AG09319 (cell line): ENCODE data around the gene INSIG1.

Source experiments
- DNase-seq: peaks from one replicate; pipeline ENCODE4 v3.0.0-alpha.2; 2010; ENCODE audit warnings: low read depth; ENCODE audit errors: extremely low read depth
- TF ChIP-seq, protein P1 (sequence below): IDR thresholded peaks from 2 replicates; pipeline ENCODE4 v1.5.1; 2011; ENCODE audit warnings: low read depth, mild to moderate bottlenecking, inconsistent platforms, low read length, moderate library complexity

Gene INSIG1

DNA sequence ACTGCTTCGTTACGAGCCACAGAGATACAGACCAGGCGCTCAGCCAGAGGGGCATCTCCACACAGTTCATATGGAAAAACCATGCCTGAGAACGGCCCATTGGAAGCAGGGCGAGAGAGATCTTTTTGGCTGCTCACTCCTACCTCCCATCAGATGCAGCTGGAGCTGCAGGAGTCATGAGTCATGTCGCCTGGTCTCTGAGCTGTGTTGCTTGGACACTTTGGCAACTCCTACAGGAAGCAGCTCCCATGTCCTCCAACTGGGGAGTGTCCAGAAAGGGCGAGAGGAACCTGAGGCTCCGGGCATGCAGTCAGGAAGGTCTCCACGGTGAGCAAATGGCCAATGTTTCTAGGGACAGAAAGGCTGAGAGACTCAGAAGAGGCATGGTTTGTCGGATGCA lies 24.9 kb downstream of the INSIG1 start:
- DNase-seq, result no peak
- TF ChIP-seq, protein P1, sequence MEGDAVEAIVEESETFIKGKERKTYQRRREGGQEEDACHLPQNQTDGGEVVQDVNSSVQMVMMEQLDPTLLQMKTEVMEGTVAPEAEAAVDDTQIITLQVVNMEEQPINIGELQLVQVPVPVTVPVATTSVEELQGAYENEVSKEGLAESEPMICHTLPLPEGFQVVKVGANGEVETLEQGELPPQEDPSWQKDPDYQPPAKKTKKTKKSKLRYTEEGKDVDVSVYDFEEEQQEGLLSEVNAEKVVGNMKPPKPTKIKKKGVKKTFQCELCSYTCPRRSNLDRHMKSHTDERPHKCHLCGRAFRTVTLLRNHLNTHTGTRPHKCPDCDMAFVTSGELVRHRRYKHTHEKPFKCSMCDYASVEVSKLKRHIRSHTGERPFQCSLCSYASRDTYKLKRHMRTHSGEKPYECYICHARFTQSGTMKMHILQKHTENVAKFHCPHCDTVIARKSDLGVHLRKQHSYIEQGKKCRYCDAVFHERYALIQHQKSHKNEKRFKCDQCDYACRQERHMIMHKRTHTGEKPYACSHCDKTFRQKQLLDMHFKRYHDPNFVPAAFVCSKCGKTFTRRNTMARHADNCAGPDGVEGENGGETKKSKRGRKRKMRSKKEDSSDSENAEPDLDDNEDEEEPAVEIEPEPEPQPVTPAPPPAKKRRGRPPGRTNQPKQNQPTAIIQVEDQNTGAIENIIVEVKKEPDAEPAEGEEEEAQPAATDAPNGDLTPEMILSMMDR, result no peak

DNA sequence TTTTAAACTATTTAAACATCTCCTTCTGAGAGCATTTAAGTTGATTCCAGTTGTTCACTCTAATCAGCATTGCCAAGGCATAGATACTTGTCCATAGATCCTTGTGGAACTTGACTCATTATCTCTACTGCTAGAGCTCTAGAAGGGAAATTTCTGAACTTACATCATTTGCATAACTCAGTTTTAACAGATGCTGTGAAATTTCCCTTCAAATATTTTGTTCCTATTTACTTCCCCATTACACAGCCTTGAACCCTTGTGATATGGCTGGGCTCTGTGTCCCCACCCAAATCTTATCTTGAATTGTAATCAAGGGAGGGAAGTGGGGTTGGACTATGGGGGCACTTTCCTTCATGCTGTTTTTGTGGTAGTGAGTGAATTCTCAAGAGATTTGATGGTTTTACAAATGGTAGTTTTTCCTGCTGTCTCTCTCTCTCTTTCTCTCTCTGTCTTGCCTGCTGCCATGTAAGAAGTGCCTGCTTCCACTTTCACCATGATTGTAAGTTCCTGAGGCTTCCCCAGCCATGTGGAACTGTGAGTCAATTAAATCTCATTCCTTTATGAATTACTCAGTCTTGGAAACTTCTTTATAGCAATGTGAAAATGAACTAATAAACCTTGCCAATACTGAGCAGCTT lies 25.4 kb downstream of the INSIG1 start:
- no peak for DNase-seq
- TF ChIP-seq, protein P1, result no peak

DNA sequence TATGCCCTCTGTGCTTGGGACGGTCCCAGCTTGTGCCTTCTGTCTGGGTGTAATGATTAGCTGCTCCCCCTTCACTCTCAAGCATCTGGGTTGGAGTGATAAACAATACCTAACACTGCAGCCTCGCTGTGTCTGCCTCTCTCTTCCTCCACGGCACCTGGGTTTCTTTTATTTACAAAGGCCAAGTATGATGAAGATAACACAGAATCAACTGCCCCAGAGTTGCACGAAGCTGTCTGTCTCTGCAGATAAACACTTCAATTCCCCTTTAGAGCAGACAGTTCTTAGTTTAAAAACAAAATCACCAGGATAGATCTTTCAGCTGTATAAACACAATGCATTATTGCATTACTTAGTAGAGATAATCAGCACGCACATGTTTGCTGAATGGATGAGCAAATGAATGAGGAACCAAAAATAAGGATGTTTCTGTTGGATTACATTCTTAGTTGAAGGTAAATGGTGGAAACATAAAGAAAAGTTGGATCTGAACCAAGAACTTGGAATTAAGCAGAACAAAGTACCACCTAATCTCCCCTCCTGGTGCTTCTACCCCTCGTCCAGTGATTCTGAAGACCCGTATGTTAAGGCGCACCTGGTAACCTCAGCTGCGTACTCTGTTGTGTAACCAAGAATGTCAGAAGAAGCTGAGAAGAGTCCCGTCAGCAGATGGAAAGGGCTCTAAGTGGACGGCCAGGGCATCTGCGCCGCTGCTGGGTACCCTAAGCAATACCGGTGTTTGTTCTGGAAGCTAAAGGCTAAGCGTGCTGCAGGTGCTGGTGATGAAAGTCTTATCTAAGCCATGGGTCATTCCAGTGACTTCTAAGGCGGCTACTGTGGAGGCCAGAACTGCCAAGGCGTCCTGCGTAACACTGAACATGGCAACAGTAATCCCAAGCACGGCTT lies 26.6 kb downstream of the INSIG1 start:
- no peak for DNase-seq

DNA sequence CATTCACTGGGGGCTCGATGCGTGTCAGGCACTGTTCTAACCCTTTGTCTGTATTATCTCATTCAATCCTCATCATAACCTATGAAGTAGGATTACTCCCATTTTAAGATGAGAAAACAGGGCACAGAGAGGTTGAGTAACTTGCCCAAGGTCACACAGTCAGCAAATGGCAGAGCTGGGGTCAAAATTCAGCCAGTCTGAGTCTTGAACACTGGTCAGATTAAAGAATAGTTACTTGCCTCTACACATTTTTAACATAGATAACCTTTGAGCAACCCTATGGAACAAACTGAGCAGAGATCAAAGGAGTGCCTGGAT lies 27.2 kb downstream of the INSIG1 start:
- DNase-seq, result no peak
- TF ChIP-seq, protein P1, result no peak

More for the DNA sequence above, 26.6 kb downstream of the INSIG1 start:
- TF ChIP-seq, protein P1, result no peak

DNA sequence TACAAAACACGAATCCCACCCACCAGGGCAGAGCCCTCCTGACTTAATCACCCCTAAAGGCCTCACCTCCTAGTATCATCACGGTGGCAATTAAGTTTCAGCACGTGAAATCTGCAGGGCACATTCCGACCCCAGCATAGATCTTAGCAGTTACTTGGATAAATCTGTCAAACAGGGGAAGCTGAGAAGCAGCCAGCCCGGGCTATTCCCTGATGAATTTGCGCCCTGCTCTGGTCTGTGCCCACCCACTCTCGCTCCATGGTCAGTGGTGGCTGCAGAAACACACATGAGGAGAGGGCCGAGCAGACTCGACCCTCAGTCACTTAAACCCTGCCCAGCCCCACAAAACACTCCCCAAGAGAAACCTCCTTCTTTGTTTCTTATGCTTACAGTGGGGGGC lies 28.7 kb downstream of the INSIG1 start:
- DNase-seq, result no peak
- TF ChIP-seq, protein P1, result no peak

DNA sequence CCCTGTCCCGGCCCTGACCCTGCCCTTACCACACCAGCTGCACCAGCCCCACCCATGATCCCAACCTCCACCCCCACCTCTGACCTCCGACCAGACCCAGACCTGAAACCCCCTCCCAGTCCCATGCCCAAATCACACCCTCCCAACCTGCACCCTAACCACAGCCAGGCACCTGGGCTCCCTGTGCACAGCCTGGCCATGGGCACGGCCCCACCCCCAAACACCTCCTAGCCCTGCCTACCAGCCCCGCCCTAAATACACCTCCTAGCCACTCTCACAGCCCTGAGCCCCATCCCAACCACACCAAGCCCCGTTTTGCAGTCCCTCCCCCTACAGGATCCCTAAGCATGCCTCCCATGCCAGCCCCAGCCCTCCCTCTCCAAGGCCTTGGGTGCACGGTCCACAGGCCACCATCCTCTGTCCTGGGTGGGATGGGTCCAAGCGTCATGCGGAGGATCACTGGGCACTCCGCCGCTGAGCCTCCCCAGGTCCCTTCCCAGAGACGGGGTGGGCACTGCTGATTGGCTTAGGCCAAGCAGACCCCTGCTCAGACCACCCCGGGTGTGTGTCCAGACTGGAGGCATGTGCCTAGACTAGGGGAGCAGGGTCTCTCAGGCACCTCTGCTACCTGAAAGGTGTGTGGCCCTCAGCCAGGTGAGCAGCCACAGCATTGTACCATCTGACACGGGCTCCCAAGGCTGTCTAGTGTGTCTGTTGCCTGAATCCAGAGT lies 30.1 kb downstream of the INSIG1 start:
- DNase-seq, result no peak
- TF ChIP-seq, protein P1, result no peak

DNA sequence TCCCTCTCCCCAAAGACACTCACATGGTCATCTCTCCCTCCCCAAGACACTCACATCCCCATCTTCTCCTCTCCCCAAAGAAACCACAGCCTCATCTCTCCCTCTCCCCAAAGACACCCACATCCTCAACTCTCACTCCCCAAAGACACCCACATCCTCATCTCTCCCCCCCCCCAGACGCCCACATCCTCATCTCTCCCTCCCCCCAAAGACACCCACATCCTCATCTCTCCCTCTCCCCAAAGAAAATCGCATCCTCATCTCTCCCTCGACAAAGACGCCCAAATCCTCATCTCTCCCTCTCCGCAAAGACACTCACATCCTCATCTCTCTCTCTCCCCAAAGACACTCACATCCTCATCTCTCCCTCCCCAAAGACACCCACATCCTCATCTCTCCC lies 31.5 kb downstream of the INSIG1 start:
- TF ChIP-seq, protein P1, result no peak
- no peak for DNase-seq
